C1 segment of cervical spinal cord (tissue), 14 donors: ENCODE data around the gene IGF2BP2.

Experiments
- DNase-seq, 14 donors: peaks; one replicate each; lab custom pipeline; 2025; lab: John Stamatoyannopoulos, UW

IGF2BP2 gene

GRCh38 chr3:185737020-185737419 is 87.8 kb downstream of the IGF2BP2 start:
- no peak for DNase-seq

- no peak for DNase-seq
Observed at GRCh38 chr3:185734725-185735096, 90.1 kb downstream of the IGF2BP2 start.

GRCh38 chr3:185733980-185734724 is 90.7 kb downstream of the IGF2BP2 start:
- no peak for DNase-seq

- no peak for DNase-seq
Observed at GRCh38 chr3:185732782-185733181, 92.1 kb downstream of the IGF2BP2 start.

GRCh38 chr3:185730550-185730949 is 94.3 kb downstream of the IGF2BP2 start:
- no peak for DNase-seq

GRCh38 chr3:185729337-185730055 is 95.3 kb downstream of the IGF2BP2 start:
- DNase-seq, result no peak

GRCh38 chr3:185728630-185729336 is 96.1 kb downstream of the IGF2BP2 start:
- DNase-seq, result no peak

GRCh38 chr3:185727873-185728272 is 97.0 kb downstream of the IGF2BP2 start:
- no peak for DNase-seq

- no peak for DNase-seq
Observed at GRCh38 chr3:185726254-185726967, 98.4 kb downstream of the IGF2BP2 start.

- peak in 1 of 14 donors; percentile 73 for DNase-seq
Observed at GRCh38 chr3:185724761-185725160, 100.1 kb downstream of the IGF2BP2 start.

GRCh38 chr3:185724251-185724650 is 100.6 kb downstream of the IGF2BP2 start:
- DNase-seq, result no peak

- no peak for DNase-seq
Observed at GRCh38 chr3:185722881-185723280, 102.0 kb downstream of the IGF2BP2 start.

GRCh38 chr3:185721970-185722369 is 102.9 kb downstream of the IGF2BP2 start:
- DNase-seq, result no peak

GRCh38 chr3:185720326-185720725 is 104.5 kb downstream of the IGF2BP2 start:
- DNase-seq, result no peak

GRCh38 chr3:185718736-185719593 is 105.9 kb downstream of the IGF2BP2 start:
- DNase-seq, result no peak

- DNase-seq, result peak in 1 of 14 donors; percentile 29
Observed at GRCh38 chr3:185717627-185718402, 107.0 kb downstream of the IGF2BP2 start.

GRCh38 chr3:185717121-185717520 is 107.7 kb downstream of the IGF2BP2 start:
- peak in 1 of 14 donors; percentile 81 for DNase-seq

GRCh38 chr3:185716436-185717108 is 108.3 kb downstream of the IGF2BP2 start:
- DNase-seq, result no peak

GRCh38 chr3:185715091-185715490 is 109.8 kb downstream of the IGF2BP2 start:
- DNase-seq, result no peak
